Transverse colon (tissue), 4 donors: Measurements from ENCODE around the gene S100A3.

Experiments
- CTCF ChIP-seq, 5 experiments: fragments of 200-600 bp in 3 of 5; fragments of 450-650 bp in 2 of 5; sonication (generic) in 3 of 5; IDR thresholded peaks; 1 replicate in 2 of 5; 2 replicates in 3 of 5; pipeline ENCODE4 v1.5.1; 2016 to 2017; ENCODE audit warnings: antibody characterized with exemption in 5 of 5, inconsistent platforms in 3 of 5, mild to moderate bottlenecking in 2 of 5, moderate library complexity in 1 of 5
- EP300 ChIP-seq: sonication (generic); formaldehyde crosslinking; IDR thresholded peaks from one replicate; pipeline ENCODE4 v1.6.1; 2017; ENCODE audit warnings: antibody characterized with exemption, low read depth
- POLR2A ChIP-seq: fragments of 450-650 bp; IDR thresholded peaks from one replicate; pipeline ENCODE4 v1.6.1; 2016; ENCODE audit warnings: antibody characterized with exemption, mild to moderate bottlenecking, moderate library complexity
- POLR2AphosphoS5 ChIP-seq, 3 donors: sonication (generic); formaldehyde crosslinking; IDR thresholded peaks; one replicate each; pipeline ENCODE4 v1.6.1; 2016; ENCODE audit warnings: antibody characterized with exemption in 3 of 3

DNA sequence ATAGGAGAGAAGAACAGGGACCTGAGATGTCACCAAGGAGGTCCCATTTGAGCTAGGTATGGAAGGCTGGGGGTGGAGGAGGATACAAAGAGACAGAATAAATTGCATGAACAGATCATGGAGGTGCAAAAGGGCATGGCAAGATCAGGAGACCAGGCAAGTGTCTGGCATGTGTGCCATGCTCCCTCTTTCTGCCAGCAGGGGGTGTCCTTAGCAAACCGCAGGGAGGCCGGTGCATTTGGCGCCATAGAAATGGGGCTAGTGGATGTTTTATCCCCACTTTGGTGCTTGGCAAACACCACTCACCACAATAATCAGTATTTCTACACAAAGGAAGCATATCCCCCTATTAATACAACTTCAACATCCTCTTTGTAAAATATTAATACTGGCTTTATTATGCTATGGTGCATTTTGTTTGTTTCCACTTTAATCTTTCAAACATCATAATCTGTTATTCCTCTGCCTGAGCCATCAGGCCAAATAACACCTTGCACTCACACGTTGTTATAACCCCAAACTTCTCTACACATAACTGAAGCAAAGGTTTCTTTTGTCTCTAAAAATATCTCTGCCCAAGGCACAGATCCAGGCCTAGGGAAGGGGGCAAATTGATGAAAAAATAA, 39.2 kb downstream of the S100A3 start:
- TF ChIP-seq POLR2AphosphoS5 (IDR thresholded peaks at IDR 0.05) (no peak), POLR2A (no peak), CTCF (IDR thresholded peaks at IDR 0.05) (peak; percentile 60 to 82 (median 68)), EP300 (no peak)
